ENCODE data around the gene DNAAF3. TPM values are rescaled to one million over a fixed set of nuclear protein-coding genes. Genes with fewer than 3 reads are reported as not detected.
"Not testable (repeated sequence)": the region's sequence is repeated elsewhere in the genome, so short reads cannot be mapped to it uniquely, and the experiment has no call there.

DNAAF3 gene
- total RNA-seq, 4 donors from 2014 or later: 0.39 TPM; not detected in 3

DNA sequence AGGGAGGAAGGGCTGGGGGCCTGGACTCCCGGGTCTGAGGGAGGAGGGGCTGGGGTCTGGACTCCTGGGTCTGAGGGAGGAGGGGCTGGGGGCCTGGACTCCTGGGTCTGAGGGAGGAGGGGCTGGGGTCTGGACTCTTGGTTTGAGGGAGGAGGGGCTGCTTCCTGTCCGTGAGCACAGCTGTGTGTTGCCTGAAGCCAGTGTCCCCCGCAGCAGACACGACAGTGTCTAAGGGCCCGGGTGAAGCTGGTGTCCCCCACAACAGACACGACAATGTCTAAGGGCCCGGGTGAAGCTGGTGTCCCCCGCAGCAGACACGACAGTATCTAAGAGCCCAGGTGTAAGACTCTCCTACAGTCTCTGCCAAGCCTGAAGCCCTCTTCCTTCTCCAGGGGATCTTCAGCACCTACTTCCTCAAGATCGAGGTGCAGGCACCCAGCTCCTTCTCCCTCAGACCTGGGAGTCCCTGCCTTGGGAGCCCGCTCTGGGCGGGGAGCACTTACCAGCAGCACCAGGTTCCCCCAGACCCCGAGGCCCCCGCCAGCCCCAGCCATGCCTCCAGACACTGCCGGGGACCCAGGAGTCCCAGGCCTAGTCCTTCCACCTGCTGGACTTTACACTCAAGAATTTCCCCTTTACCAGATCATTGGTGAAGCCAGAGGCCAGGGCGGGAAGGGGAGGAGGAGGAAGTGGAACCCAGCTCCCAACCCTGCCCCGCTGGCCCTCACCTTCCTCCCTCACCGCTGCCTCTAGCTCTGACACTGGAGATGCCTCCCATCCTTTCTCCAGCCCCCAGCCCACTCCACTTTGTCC is 42.7 kb upstream of the DNAAF3 start, which contains the start of gene PTPRH:
Gene PTPRH (minus strand): TSS at position 622 of the 813 bp plus-strand sequence. CDS start 68 bp downstream, at position 554.
- no peaks in the 10 kb centered on the region for H3K4me1 ChIP-seq
- H3K36me3 ChIP-seq: no peaks in the 10 kb centered on the region
- intact Hi-C loops (cut with DNase I; ENCODE audit: low total_unique reads): no loop called here
- ATAC-seq: no peak
- in situ Hi-C loops (cut with MboI; ENCODE audit: low sequenced_read_pairs in 4 of 4): no loop called here
- TF ChIP-seq, protein P1, sequence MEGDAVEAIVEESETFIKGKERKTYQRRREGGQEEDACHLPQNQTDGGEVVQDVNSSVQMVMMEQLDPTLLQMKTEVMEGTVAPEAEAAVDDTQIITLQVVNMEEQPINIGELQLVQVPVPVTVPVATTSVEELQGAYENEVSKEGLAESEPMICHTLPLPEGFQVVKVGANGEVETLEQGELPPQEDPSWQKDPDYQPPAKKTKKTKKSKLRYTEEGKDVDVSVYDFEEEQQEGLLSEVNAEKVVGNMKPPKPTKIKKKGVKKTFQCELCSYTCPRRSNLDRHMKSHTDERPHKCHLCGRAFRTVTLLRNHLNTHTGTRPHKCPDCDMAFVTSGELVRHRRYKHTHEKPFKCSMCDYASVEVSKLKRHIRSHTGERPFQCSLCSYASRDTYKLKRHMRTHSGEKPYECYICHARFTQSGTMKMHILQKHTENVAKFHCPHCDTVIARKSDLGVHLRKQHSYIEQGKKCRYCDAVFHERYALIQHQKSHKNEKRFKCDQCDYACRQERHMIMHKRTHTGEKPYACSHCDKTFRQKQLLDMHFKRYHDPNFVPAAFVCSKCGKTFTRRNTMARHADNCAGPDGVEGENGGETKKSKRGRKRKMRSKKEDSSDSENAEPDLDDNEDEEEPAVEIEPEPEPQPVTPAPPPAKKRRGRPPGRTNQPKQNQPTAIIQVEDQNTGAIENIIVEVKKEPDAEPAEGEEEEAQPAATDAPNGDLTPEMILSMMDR (IDR thresholded peaks at IDR 0.05 in 4 of 5, conservative IDR thresholded peaks at IDR 0.05 in 1 of 5): no peak
- TF ChIP-seq POLR2A (IDR thresholded peaks at IDR 0.05): no peak
- no peaks in the 10 kb centered on the region for H3K9me3 ChIP-seq
- no peak within 1 kb of the TSS for H3K4me3 ChIP-seq
- no peak within 1 kb of the TSS for H3K27ac ChIP-seq
- no peak for DNase-seq
- peaks cover 10 to 24% (median 23%) of the 10 kb centered on the region in 3 donors for H3K27me3 ChIP-seq

DNA sequence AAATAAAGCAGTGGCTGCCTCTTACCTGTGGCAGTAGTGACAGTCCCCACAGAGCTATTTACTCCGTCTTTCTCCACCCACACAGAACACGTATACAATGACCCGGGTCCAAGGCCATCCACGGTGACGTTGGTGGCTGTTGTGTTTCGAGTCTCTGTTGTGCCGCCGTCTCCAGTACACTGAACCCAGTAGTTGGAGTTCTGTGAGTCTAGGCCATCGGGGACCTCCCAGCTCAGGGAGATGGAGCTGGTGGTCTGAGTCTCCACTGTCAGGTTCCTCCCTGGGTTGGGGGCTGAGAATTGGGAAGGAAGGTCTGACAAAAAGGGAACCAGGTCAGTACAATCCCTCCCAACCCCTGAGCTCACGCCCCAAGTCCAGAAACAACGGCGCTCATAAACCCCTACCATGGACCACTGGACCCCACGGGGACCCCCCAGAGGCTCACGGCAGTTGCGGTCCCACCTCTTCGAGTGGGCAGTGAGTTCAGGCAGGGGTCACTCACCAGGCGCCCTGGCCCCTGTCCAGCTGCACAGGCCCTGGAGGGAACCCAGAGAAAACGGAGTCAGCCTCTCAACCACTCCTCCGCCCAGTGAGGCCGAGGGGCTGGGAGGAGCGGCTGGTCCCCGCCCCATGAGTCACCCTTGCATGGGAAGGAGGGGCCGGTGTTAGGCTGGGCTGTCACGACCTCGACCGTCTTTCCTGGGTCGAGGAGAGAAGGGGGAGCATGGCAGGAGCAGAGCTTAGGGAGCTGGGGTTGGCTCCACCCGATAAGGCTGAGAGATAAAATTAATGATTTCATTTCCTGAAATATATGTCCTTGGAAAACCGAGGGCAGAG is 40.5 kb upstream of the DNAAF3 start:
- in situ Hi-C loops (cut with MboI; ENCODE audit: low sequenced_read_pairs in 4 of 4): no loop called here
- H3K4me3 ChIP-seq: no peak overlapping the region

DNA sequence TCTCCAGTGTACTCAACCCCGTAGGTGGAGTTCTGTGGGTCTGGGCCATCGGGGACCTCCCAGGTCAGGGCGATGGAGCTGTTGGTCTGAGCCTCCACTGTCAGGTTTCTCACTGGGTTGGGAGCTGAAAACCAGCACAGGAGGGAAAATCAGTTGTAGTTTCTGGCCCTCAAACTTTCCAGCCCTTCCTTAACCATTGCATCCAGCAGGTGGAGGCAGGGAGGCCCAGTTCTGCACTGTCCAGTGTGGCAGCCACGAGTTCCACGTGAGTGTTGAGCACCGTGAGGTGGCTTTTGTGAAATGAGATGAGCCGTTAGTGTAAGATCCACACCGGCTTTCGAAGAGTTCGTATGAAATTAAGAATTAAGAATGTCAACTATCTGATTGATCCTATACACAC is 35.8 kb upstream of the DNAAF3 start:
- H3K27ac ChIP-seq; H3K4me1 ChIP-seq; H3K4me3 ChIP-seq; ATAC-seq; in situ Hi-C loops (cut with MboI; ENCODE audit: low sequenced_read_pairs in 4 of 4); H3K36me3 ChIP-seq; H3K9me3 ChIP-seq; intact Hi-C loops (cut with DNase I; ENCODE audit: low total_unique reads); DNase-seq: not testable (repeated sequence)
- H3K27me3 ChIP-seq: peaks cover 8 to 16% (median 16%) of the 10 kb centered on the region in 3 donors

More for the DNA sequence above, 40.5 kb upstream of the DNAAF3 start:
- intact Hi-C loops (cut with DNase I; ENCODE audit: low total_unique reads): no loop called here
- Histone ChIP-seq H3K27ac (no peak overlapping the region), H3K36me3 (no peaks in the 10 kb centered on the region), H3K9me3 (no peaks in the 10 kb centered on the region), H3K4me1 (no peaks in the 10 kb centered on the region), H3K27me3 (peaks cover 10 to 21% (median 18%) of the 10 kb centered on the region in 3 donors)
- ATAC-seq: no peak
- no peak for TF ChIP-seq POLR2A (IDR thresholded peaks at IDR 0.05)
- TF ChIP-seq, protein P1 (IDR thresholded peaks at IDR 0.05 in 4 of 5, conservative IDR thresholded peaks at IDR 0.05 in 1 of 5): no peak
- DNase-seq: peak in 1 of 2 donors; percentile 17

DNA sequence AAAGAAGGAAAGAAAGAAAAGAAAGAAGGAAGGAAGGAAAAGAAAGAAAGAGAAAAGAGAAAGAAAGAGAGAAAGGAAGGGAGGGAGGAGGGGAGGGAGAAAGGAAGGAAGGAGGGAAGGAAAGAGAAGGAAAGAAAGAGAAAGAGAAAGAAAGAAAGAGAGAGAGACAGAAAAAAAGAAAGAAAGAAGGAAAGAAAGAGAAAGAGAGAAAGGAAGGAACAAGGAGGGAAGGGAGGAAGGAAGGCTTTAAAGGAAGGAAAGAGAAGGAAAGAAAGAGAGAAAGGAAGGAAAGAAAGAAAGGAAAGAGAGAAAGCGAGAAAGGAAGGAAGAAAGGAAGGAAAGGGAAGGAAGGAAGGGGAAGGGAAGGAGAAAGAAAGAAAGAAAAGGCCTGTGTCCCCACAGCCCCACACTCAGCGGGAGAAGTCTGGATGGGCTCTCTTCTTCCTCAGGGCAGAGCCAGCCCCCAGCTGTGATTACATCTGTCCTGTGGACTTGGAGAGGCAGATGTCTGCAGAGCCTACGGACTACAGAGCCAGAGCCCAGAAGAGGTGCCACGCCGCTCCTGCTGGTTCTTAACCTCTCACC is 33.3 kb upstream of the DNAAF3 start:
- H3K27me3 ChIP-seq: peaks cover 0 to 6% (median 0%) of the 10 kb centered on the region in 3 donors
- intact Hi-C loops (cut with DNase I; ENCODE audit: low total_unique reads): no loop called here

More for the DNA sequence above, 33.3 kb upstream of the DNAAF3 start:
- Histone ChIP-seq H3K36me3 (no peaks in the 10 kb centered on the region), H3K9me3 (no peaks in the 10 kb centered on the region), H3K27ac (no peak overlapping the region), H3K4me3 (no peak overlapping the region), H3K4me1 (no peaks in the 10 kb centered on the region)
- DNase-seq: no peak
- in situ Hi-C loops (cut with MboI; ENCODE audit: low sequenced_read_pairs in 4 of 4): no loop called here
- TF ChIP-seq POLR2A (IDR thresholded peaks at IDR 0.05): no peak
- TF ChIP-seq, protein P1 (IDR thresholded peaks at IDR 0.05 in 4 of 5, conservative IDR thresholded peaks at IDR 0.05 in 1 of 5): no peak
- no peak for ATAC-seq

Data from gastrocnemius medialis (tissue), 4 donors.